HepG2 (cell line): ENCODE measurements around the gene PRRC2A. TPM values are rescaled to one million over a fixed set of nuclear protein-coding genes. Genes with fewer than 3 reads are reported as not detected.

Source experiments
- CAMTA2 ChIP-seq: sonication (generic); formaldehyde crosslinking; IDR thresholded peaks from 2 replicates; pipeline ENCODE4 v1.4.0; 2020; ENCODE audit warnings: mild to moderate bottlenecking, missing genetic modification reagents, borderline replicate concordance
- CHD4 ChIP-seq: fragments of 200-600 bp; sonication (generic); IDR thresholded peaks from 2 replicates; pipeline ENCODE4 v1.7.0; 2017; ENCODE audit warnings: mild to moderate bottlenecking, low read length, borderline replicate concordance
- FOXA3 ChIP-seq: IDR thresholded peaks from 2 replicates; pipeline ENCODE4 v1.6.1; 2016; ENCODE audit warnings: missing genetic modification reagents, missing compliant biosample characterization
- KDM4B ChIP-seq: sonication (generic); formaldehyde crosslinking; IDR thresholded peaks from 2 replicates; pipeline ENCODE4 v1.4.0; 2020; ENCODE audit warnings: missing genetic modification reagents
- NFYC ChIP-seq: IDR thresholded peaks from 2 replicates; pipeline ENCODE4 v1.6.1; 2016; ENCODE audit warnings: missing genetic modification reagents, missing compliant biosample characterization
- SIN3B ChIP-seq: fragments of 150-350 bp; IDR thresholded peaks from 2 replicates; pipeline ENCODE4 v1.6.1; 2014; ENCODE audit warnings: low read length
- YEATS4 ChIP-seq: sonication (generic); formaldehyde crosslinking; IDR thresholded peaks from 2 replicates; pipeline ENCODE4 v1.4.0; 2020; ENCODE audit warnings: missing genetic modification reagents, borderline replicate concordance
- ZNF10 ChIP-seq: sonication (generic); formaldehyde crosslinking; IDR thresholded peaks from 2 replicates; pipeline ENCODE4 v1.4.0; 2020; ENCODE audit warnings: mild to moderate bottlenecking, low read depth, missing genetic modification reagents, borderline replicate concordance
- ZNF510 ChIP-seq: sonication (generic); formaldehyde crosslinking; IDR thresholded peaks from 2 replicates; pipeline ENCODE4 v1.4.0; 2020; ENCODE audit warnings: low read depth, mild to moderate bottlenecking, missing genetic modification reagents
- ZNF773 ChIP-seq: sonication (generic); formaldehyde crosslinking; IDR thresholded peaks from 2 replicates; pipeline ENCODE4 v1.4.0; 2020; ENCODE audit warnings: missing genetic modification reagents, borderline replicate concordance
- ZNF788 ChIP-seq: sonication (generic); formaldehyde crosslinking; IDR thresholded peaks from 2 replicates; pipeline ENCODE4 v1.5.0; 2020; ENCODE audit warnings: mild to moderate bottlenecking, missing genetic modification reagents, borderline replicate concordance
- polyA plus RNA-seq, 8 experiments: library from polyadenylated mRNA; depleted of rRNA in 3 of 8; stranded (reverse) in 7 of 8; unstranded in 1 of 8; fragments of >200 nt; fragmentation: Illumina TruSeq in 4 of 8; extraction: Trizol in 4 of 8; gene quantifications; 2 replicates each; pipeline versions ENCODE4 v1.2.1 to v1.2.3, GENCODE V29; 2011 to 2016; ENCODE audit warnings: low read depth in 4 of 8, missing spikeins in 1 of 8, mixed read lengths in 1 of 8; ENCODE audit not compliant: insufficient read depth in 1 of 8
- total RNA-seq, 5 experiments: library from RNA; depleted of rRNA; stranded (reverse); fragments of >200 nt; fragmentation: Illumina TruSeq; extraction: Trizol; gene quantifications; 2 replicates each; pipeline ENCODE4 v1.2.3, GENCODE V29; 2016; ENCODE audit warnings: low read depth in 1 of 5
- TF ChIP-seq, protein P1 (sequence below): sonication (generic); formaldehyde crosslinking; IDR thresholded peaks from 2 replicates; pipeline ENCODE4 v1.8.1; 2023; ENCODE audit warnings: mild to moderate bottlenecking, inconsistent platforms, moderate library complexity, missing genetic modification reagents, borderline replicate concordance
- TF ChIP-seq, protein P2 (sequence below): sonication (generic); formaldehyde crosslinking; IDR thresholded peaks from 2 replicates; pipeline ENCODE4 v1.4.0; 2020; ENCODE audit warnings: mild to moderate bottlenecking, missing genetic modification reagents
- TF ChIP-seq, protein P3 (sequence below): sonication (generic); formaldehyde crosslinking; IDR thresholded peaks from 2 replicates; pipeline ENCODE4 v1.4.0; 2020; ENCODE audit warnings: mild to moderate bottlenecking, missing genetic modification reagents
- TF ChIP-seq, protein P4 (sequence below): sonication (generic); formaldehyde crosslinking; IDR thresholded peaks from 2 replicates; pipeline ENCODE4 v1.5.1; 2020; ENCODE audit warnings: missing genetic modification reagents, mild to moderate bottlenecking, borderline replicate concordance

PRRC2A gene
- total and polyA plus RNA-seq, 2 of the 13 experiments (the other 11 are each of a cell fraction or from before 2014, with no cell fraction given), result 38.9 to 47.4 TPM

DNA sequence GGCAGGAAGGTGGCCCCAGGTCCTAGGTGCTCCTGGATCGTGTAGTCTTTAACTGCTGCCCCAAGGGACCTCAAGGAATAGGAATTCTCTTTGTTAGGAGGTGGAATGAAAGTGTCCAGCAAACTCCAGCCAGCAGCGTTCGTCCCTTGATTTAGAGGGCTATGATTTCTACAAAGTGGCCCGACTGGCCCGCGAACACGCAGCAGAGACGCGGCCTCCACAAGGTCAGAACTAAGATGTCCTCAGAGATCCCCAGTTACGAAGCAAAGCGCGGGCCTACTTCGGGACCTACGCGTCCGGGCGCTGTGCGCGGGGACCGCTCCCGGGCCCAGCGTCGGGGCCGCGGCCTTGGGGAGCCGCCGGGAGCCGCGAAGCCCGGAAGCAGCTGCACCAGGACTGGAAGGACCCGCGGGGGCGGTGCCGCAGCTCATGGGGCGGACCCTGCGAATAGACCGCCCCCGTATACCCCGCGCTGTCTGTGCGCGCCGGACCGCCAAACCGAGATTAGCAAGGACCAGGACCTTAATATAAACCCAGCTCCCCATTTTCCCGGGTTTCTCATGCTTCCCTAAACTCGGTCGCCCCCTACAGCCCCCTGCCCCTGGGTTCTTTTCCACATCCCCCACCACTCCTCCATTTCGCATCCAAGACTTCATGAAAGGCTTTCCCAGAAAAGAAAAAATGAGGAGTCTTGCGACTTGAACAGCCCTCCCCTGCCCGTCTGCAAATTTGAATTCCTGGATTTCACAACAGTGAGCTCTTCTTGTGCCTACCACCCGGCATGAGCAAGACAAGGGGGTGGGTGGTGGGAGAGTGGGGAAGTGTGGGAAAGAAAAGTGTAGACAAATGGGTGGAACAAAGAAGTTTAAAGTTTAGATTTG is 40.1 kb downstream of the PRRC2A start, which contains the start of gene C6orf47 (continued):
- TF ChIP-seq NFYC (CRISPR knock-in tag) (no peak), ZNF773 (CRISPR knock-in tag) (peak; percentile 85; the same call in 1 of the 2 replicates), SIN3B (no peak), CHD4 (no peak), ZNF788 (CRISPR knock-in tag) (peak; percentile 62; the same call in 1 of the 2 replicates), KDM4B (peak; percentile 11; the same call in 1 of the 2 replicates), YEATS4 (CRISPR knock-in tag) (peak; percentile 91), ZNF510 (CRISPR knock-in tag) (peak; percentile 18; the same call in 1 of the 2 replicates), FOXA3 (CRISPR knock-in tag) (peak; percentile 63), CAMTA2 (CRISPR knock-in tag) (peak; percentile 97; the same call in 1 of the 2 replicates), ZNF10 (CRISPR knock-in tag) (no peak)
- TF ChIP-seq, protein P1, sequence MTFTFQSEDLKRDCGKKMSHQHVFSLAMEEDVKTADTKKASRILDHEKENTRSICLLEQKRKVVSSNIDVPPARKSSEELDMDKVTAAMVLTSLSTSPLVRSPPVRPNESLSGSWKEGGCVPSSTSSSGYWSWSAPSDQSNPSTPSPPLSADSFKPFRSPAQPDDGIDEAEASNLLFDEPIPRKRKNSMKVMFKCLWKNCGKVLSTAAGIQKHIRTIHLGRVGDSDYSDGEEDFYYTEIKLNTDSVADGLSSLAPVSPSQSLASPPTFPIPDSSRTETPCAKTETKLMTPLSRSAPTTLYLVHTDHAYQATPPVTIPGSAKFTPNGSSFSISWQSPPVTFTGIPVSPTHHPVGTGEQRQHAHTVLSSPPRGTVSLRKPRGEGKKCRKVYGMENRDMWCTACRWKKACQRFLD, result no peak
- TF ChIP-seq, protein P2, sequence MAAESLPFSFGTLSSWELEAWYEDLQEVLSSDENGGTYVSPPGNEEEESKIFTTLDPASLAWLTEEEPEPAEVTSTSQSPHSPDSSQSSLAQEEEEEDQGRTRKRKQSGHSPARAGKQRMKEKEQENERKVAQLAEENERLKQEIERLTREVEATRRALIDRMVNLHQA (CRISPR knock-in tag), result no peak; the same call in 1 of the 2 replicates
- TF ChIP-seq, protein P3, sequence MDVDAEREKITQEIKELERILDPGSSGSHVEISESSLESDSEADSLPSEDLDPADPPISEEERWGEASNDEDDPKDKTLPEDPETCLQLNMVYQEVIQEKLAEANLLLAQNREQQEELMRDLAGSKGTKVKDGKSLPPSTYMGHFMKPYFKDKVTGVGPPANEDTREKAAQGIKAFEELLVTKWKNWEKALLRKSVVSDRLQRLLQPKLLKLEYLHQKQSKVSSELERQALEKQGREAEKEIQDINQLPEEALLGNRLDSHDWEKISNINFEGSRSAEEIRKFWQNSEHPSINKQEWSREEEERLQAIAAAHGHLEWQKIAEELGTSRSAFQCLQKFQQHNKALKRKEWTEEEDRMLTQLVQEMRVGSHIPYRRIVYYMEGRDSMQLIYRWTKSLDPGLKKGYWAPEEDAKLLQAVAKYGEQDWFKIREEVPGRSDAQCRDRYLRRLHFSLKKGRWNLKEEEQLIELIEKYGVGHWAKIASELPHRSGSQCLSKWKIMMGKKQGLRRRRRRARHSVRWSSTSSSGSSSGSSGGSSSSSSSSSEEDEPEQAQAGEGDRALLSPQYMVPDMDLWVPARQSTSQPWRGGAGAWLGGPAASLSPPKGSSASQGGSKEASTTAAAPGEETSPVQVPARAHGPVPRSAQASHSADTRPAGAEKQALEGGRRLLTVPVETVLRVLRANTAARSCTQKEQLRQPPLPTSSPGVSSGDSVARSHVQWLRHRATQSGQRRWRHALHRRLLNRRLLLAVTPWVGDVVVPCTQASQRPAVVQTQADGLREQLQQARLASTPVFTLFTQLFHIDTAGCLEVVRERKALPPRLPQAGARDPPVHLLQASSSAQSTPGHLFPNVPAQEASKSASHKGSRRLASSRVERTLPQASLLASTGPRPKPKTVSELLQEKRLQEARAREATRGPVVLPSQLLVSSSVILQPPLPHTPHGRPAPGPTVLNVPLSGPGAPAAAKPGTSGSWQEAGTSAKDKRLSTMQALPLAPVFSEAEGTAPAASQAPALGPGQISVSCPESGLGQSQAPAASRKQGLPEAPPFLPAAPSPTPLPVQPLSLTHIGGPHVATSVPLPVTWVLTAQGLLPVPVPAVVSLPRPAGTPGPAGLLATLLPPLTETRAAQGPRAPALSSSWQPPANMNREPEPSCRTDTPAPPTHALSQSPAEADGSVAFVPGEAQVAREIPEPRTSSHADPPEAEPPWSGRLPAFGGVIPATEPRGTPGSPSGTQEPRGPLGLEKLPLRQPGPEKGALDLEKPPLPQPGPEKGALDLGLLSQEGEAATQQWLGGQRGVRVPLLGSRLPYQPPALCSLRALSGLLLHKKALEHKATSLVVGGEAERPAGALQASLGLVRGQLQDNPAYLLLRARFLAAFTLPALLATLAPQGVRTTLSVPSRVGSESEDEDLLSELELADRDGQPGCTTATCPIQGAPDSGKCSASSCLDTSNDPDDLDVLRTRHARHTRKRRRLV (CRISPR knock-in tag), result no peak; the same call in 1 of the 2 replicates
- TF ChIP-seq, protein P4, sequence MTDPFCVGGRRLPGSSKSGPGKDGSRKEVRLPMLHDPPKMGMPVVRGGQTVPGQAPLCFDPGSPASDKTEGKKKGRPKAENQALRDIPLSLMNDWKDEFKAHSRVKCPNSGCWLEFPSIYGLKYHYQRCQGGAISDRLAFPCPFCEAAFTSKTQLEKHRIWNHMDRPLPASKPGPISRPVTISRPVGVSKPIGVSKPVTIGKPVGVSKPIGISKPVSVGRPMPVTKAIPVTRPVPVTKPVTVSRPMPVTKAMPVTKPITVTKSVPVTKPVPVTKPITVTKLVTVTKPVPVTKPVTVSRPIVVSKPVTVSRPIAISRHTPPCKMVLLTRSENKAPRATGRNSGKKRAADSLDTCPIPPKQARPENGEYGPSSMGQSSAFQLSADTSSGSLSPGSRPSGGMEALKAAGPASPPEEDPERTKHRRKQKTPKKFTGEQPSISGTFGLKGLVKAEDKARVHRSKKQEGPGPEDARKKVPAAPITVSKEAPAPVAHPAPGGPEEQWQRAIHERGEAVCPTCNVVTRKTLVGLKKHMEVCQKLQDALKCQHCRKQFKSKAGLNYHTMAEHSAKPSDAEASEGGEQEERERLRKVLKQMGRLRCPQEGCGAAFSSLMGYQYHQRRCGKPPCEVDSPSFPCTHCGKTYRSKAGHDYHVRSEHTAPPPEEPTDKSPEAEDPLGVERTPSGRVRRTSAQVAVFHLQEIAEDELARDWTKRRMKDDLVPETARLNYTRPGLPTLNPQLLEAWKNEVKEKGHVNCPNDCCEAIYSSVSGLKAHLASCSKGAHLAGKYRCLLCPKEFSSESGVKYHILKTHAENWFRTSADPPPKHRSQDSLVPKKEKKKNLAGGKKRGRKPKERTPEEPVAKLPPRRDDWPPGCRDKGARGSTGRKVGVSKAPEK (CRISPR knock-in tag), result no peak
